ENCODE results near the gene PRRT2. TPM values are rescaled to one million over a fixed set of nuclear protein-coding genes. Genes with fewer than 3 reads are reported as not detected.

PRRT2 gene
- total RNA-seq, 1 experiment from 2014 or later: 20.5 TPM

DNA sequence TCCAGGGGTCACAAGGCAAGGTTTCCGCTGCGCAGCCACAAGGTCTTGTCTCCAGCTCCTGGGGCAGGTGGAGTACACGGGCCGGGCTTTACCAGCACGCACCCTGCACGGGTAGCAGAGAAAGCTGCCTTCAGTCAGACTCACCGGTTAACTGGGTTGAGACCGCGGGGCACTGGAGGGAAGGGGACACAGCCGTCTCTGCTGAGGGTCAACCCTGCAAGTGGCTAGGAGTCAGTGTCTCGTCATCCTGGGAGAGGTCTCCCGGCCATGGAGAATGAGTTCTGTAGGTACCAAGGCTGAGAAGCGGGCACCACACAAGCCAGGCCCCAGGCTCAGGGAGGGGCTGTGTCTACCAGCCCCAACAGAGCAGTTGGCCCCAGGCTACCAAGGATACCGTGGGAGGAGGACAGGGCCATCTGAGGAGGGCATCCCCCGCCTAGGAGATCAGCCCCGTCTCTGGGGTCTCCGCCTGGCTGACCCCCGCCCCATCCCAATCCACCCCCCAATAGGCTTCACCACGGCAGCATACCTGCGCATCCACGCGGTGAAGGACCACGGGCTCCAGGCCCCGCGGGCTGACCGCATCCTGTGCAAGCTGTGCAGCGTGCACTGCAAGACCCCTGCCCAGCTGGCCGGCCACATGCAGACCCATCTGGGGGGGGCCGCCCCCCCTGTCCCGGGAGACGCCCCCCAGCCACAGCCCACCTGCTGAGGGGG lies 2.8 kb upstream of the PRRT2 start:
- Mint-ChIP-seq H3K27ac (peak overlapping the region; percentile 27; the same call in 1 of the 2 replicates), H3K36me3 (peaks cover 10% of the 10 kb centered on the region), H3K4me3 (peak overlapping the region; percentile 88), H3K4me1 (peaks cover 50% of the 10 kb centered on the region), H3K9me3 (no peaks in the 10 kb centered on the region), H3K27me3 (ENCODE audit: low read depth) (no peaks in the 10 kb centered on the region)
- ATAC-seq: no peak
- CTCF ChIA-PET: interaction anchor here (0.7 to 3.3 kb wide), 5 partner anchors 19 to 223 kb away, joined by 4 to 32 read pairs (median 16); partner anchors contain the start of genes ASPHD1, KIF22, SEZ6L2 and TLCD3B
- DNase-seq (ENCODE audit: low spot score): no peak
- TF ChIP-seq GTF2I (CRISPR knock-in tag; conservative IDR thresholded peaks at IDR 0.05) (no peak), OVOL2 (CRISPR knock-in tag; IDR thresholded peaks at IDR 0.05; ENCODE audit: borderline replicate concordance) (no peak), SP1 (CRISPR knock-in tag; conservative IDR thresholded peaks at IDR 0.05) (no peak), ESRRA (CRISPR knock-in tag; IDR thresholded peaks at IDR 0.05; ENCODE audit: borderline replicate concordance) (no peak), IRF2 (CRISPR knock-in tag; IDR thresholded peaks at IDR 0.05; ENCODE audit: borderline replicate concordance, low read depth) (no peak), USF1 (CRISPR knock-in tag; IDR thresholded peaks at IDR 0.05) (no peak), KAT7 (CRISPR knock-in tag; IDR thresholded peaks at IDR 0.05; ENCODE audit: borderline replicate concordance) (no peak), ATF2 (CRISPR knock-in tag; IDR thresholded peaks at IDR 0.05; ENCODE audit: borderline replicate concordance, low read depth) (no peak), EMX1 (CRISPR knock-in tag; IDR thresholded peaks at IDR 0.05) (no peak), ZNF232 (CRISPR knock-in tag; IDR thresholded peaks at IDR 0.05) (no peak), ELF4 (CRISPR knock-in tag; IDR thresholded peaks at IDR 0.05; ENCODE audit: low read depth) (no peak), GABPB1 (CRISPR knock-in tag; IDR thresholded peaks at IDR 0.05) (no peak), MXD4 (CRISPR knock-in tag; IDR thresholded peaks at IDR 0.05; ENCODE audit: borderline replicate concordance) (no peak), HMGXB4 (CRISPR knock-in tag; IDR thresholded peaks at IDR 0.05) (no peak)
- TF ChIP-seq, protein P1, sequence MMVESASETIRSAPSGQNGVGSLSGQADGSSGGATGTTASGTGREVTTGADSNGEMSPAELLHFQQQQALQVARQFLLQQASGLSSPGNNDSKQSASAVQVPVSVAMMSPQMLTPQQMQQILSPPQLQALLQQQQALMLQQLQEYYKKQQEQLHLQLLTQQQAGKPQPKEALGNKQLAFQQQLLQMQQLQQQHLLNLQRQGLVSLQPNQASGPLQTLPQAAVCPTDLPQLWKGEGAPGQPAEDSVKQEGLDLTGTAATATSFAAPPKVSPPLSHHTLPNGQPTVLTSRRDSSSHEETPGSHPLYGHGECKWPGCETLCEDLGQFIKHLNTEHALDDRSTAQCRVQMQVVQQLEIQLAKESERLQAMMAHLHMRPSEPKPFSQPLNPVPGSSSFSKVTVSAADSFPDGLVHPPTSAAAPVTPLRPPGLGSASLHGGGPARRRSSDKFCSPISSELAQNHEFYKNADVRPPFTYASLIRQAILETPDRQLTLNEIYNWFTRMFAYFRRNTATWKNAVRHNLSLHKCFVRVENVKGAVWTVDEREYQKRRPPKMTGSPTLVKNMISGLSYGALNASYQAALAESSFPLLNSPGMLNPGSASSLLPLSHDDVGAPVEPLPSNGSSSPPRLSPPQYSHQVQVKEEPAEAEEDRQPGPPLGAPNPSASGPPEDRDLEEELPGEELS (CRISPR knock-in tag; IDR thresholded peaks at IDR 0.05): no peak
- TF ChIP-seq, protein P2, sequence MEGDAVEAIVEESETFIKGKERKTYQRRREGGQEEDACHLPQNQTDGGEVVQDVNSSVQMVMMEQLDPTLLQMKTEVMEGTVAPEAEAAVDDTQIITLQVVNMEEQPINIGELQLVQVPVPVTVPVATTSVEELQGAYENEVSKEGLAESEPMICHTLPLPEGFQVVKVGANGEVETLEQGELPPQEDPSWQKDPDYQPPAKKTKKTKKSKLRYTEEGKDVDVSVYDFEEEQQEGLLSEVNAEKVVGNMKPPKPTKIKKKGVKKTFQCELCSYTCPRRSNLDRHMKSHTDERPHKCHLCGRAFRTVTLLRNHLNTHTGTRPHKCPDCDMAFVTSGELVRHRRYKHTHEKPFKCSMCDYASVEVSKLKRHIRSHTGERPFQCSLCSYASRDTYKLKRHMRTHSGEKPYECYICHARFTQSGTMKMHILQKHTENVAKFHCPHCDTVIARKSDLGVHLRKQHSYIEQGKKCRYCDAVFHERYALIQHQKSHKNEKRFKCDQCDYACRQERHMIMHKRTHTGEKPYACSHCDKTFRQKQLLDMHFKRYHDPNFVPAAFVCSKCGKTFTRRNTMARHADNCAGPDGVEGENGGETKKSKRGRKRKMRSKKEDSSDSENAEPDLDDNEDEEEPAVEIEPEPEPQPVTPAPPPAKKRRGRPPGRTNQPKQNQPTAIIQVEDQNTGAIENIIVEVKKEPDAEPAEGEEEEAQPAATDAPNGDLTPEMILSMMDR (IDR thresholded peaks at IDR 0.05): no peak
- POLR2A ChIA-PET: interaction anchor here (0.6 to 1.9 kb wide), 3 partner anchors 110 to 239 kb away, joined by 3 to 8 read pairs (median 6); no protein-coding TSS in a partner anchor
